ENCODE measurements around the gene IKZF4.
A peak's percentile ranks its signal among the peaks of the same experiment; 100 is the strongest.

IKZF4 gene

GRCh38 chr12:56084958-56085543 lies 64.2 kb downstream of the IKZF4 start:
- Histone ChIP-seq H3K4me1 (peaks cover 5% of the 10 kb centered on the region), H3K4me3 (ENCODE audit: low read depth, low read length) (no peak overlapping the region), H3K9ac (no peak overlapping the region), H2AFZ (no peak overlapping the region), H3K27ac (no peak overlapping the region), H3K4me2 (ENCODE audit: low read length) (no peak overlapping the region), H3K36me3 (ENCODE audit: control insufficient read depth, insufficient read depth, low read length) (no peaks in the 10 kb centered on the region), H3K79me2 (no peaks in the 10 kb centered on the region), H3K27me3 (ENCODE audit: control insufficient read depth, insufficient read depth, low read length) (no peaks in the 10 kb centered on the region), H3K9me3 (ENCODE audit: control insufficient read depth, low read length) (no peaks in the 10 kb centered on the region)
- TF ChIP-seq CTCF (IDR thresholded peaks at IDR 0.05), result peak; percentile 8

- Histone ChIP-seq H3K79me2 (no peaks in the 10 kb centered on the region), H2AFZ (no peak overlapping the region), H3K4me1 (peaks cover 5% of the 10 kb centered on the region), H3K27me3 (ENCODE audit: control insufficient read depth, insufficient read depth, low read length) (no peaks in the 10 kb centered on the region), H3K27ac (no peak overlapping the region), H3K36me3 (ENCODE audit: control insufficient read depth, insufficient read depth, low read length) (no peaks in the 10 kb centered on the region), H3K9ac (no peak overlapping the region), H3K4me2 (ENCODE audit: low read length) (peak overlapping the region; percentile 37), H3K4me3 (ENCODE audit: low read depth, low read length) (no peak overlapping the region), H3K9me3 (ENCODE audit: control insufficient read depth, low read length) (no peaks in the 10 kb centered on the region)
- TF ChIP-seq CTCF (IDR thresholded peaks at IDR 0.05), result no peak
These were observed 65.3 kb downstream of the IKZF4 start for GRCh38 chr12:56086096-56086495.

- H3K79me2 ChIP-seq, result no peaks in the 10 kb centered on the region
- H3K36me3 ChIP-seq (ENCODE audit: control insufficient read depth, insufficient read depth, low read length), result no peaks in the 10 kb centered on the region
- no peak overlapping the region for H3K9ac ChIP-seq
- no peak for TF ChIP-seq CTCF (IDR thresholded peaks at IDR 0.05)
- no peak overlapping the region for H3K4me3 ChIP-seq (ENCODE audit: low read depth, low read length)
- peak overlapping the region; percentile 37 for H3K4me2 ChIP-seq (ENCODE audit: low read length)
- H3K4me1 ChIP-seq, result peaks cover 5% of the 10 kb centered on the region
- no peaks in the 10 kb centered on the region for H3K27me3 ChIP-seq (ENCODE audit: control insufficient read depth, insufficient read depth, low read length)
- H3K27ac ChIP-seq, result no peak overlapping the region
- no peak overlapping the region for H2AFZ ChIP-seq
- no peaks in the 10 kb centered on the region for H3K9me3 ChIP-seq (ENCODE audit: control insufficient read depth, low read length)
These were observed 65.8 kb downstream of the IKZF4 start for GRCh38 chr12:56086608-56087007.

- no peaks in the 10 kb centered on the region for H3K79me2 ChIP-seq
- H3K27ac ChIP-seq, result peak overlapping the region; percentile 15
- no peak overlapping the region for H3K4me3 ChIP-seq (ENCODE audit: low read depth, low read length)
- no peak overlapping the region for H3K4me2 ChIP-seq (ENCODE audit: low read length)
- H3K9me3 ChIP-seq (ENCODE audit: control insufficient read depth, low read length), result no peaks in the 10 kb centered on the region
- H3K4me1 ChIP-seq, result peaks cover 5% of the 10 kb centered on the region
- H3K36me3 ChIP-seq (ENCODE audit: control insufficient read depth, insufficient read depth, low read length), result no peaks in the 10 kb centered on the region
- H3K27me3 ChIP-seq (ENCODE audit: control insufficient read depth, insufficient read depth, low read length), result no peaks in the 10 kb centered on the region
- peak overlapping the region; percentile 56 for H2AFZ ChIP-seq
- no peak for TF ChIP-seq CTCF (IDR thresholded peaks at IDR 0.05)
- no peak overlapping the region for H3K9ac ChIP-seq
These were observed 66.4 kb downstream of the IKZF4 start for GRCh38 chr12:56087220-56087619.
